Activated CD8-positive, alpha-beta T cell treated with anti-CD3 and anti-CD28 coated beads for 36 hours (primary cell): ENCODE data around the gene MIEN1. TPM values are rescaled to one million over a fixed set of nuclear protein-coding genes. Genes with fewer than 3 reads are reported as not detected.

ENCODE experiments used
- ATAC-seq: fragments of 200-7000 bp; cut with Tn5 transposase; one replicate; pipeline ENCODE4 v1.10.0; 2021; ENCODE audit warnings: mild to moderate bottlenecking, moderate library complexity
- CTCF ChIA-PET: fragments of 350-600 bp; sonication (Branson Sonifier 250); formaldehyde crosslinking; loops from one replicate; lab custom pipeline; 2021; ENCODE audit warnings: antibody characterized with exemption; lab: Charles Lee
- POLR2A ChIA-PET: fragments of 350-600 bp; sonication (Branson Sonifier 250); formaldehyde crosslinking; loops from one replicate; lab custom pipeline; 2021; ENCODE audit warnings: antibody characterized with exemption; lab: Charles Lee
- DNase-seq: peaks from one replicate; pipeline ENCODE4 v3.0.0-alpha.2; 2020
- H3K27ac Mint-ChIP-seq: one replicate; pipeline ENCODE4 v1.8.0; 2021; ENCODE audit warnings: mild to moderate bottlenecking, mixed read lengths
- H3K27me3 Mint-ChIP-seq: one replicate; pipeline ENCODE4 v1.8.0; 2021; ENCODE audit warnings: mixed read lengths
- H3K36me3 Mint-ChIP-seq: one replicate; pipeline ENCODE4 v1.8.0; 2021; ENCODE audit warnings: low read depth, mixed read lengths
- H3K4me1 Mint-ChIP-seq: one replicate; pipeline ENCODE4 v1.8.0; 2021; ENCODE audit warnings: low read depth, mixed read lengths
- H3K4me3 Mint-ChIP-seq: one replicate; pipeline ENCODE4 v1.8.0; 2021; ENCODE audit warnings: mild to moderate bottlenecking, moderate library complexity, mixed read lengths
- H3K9me3 Mint-ChIP-seq: one replicate; pipeline ENCODE4 v1.8.0; 2021; ENCODE audit warnings: mixed read lengths
- CTCF ChIP-seq: fragments of 200-600 bp; IDR thresholded peaks from one replicate; pipeline ENCODE4 v1.8.0; 2022; ENCODE audit warnings: antibody characterized with exemption, mild to moderate bottlenecking
- intact Hi-C: fragments of 100-400 bp; cut with micrococcal nuclease; formaldehyde crosslinking; loops from one replicate; pipeline ENCODE4 v1.10.0; 2022
- total RNA-seq, 2 experiments: library from RNA; stranded (reverse); gene quantifications; one replicate each; pipeline ENCODE4 v1.2.3, GENCODE V29; 2021

Gene MIEN1
- total RNA-seq, 2 experiments from 2014 or later, result 32.5 to 34.0 TPM

- peak; percentile 60 for DNase-seq
- Mint-ChIP-seq H3K27me3 (no peaks in the 10 kb centered on the region), H3K4me3 (peak overlapping the region; percentile 76), H3K27ac (peak overlapping the region; percentile 94), H3K9me3 (no peaks in the 10 kb centered on the region), H3K36me3 (peaks cover 2% of the 10 kb centered on the region), H3K4me1 (peaks cover 58% of the 10 kb centered on the region)
- TF ChIP-seq CTCF, result no peak
- ChIA-PET POLR2A (interaction anchor here (0.6 to 5.3 kb wide), 15 partner anchors 9 to 132 kb away, joined by 3 to 43 read pairs (median 4); partner anchors contain the start of gene MIEN1), CTCF (interaction anchor here (0.6 to 7.0 kb wide), 24 partner anchors 9 to 227 kb away, joined by 3 to 75 read pairs (median 4); partner anchors contain the start of genes IKZF3, MIEN1 and PSMD3)
- ATAC-seq, result peak; percentile 7
- intact Hi-C loops, result loop anchor here (5.0 kb wide), 1 partner anchor 131 kb away; no protein-coding TSS in a partner anchor
These were observed 23.3 kb upstream of the MIEN1 start for GRCh38 chr17:39753514-39754160.

GRCh38 chr17:39752241-39752881 is 22.0 kb upstream of the MIEN1 start:
- CTCF ChIA-PET, result interaction anchor here (0.9 to 7.0 kb wide), 13 partner anchors 8 to 228 kb away, joined by 3 to 75 read pairs (median 4); partner anchors contain the start of genes MIEN1 and PSMD3

GRCh38 chr17:39751637-39752036 is 21.3 kb upstream of the MIEN1 start:
- H3K27ac Mint-ChIP-seq, result no peak overlapping the region
- intact Hi-C loops, result loop anchor here (5.0 kb wide), 1 partner anchor 129 kb away; no protein-coding TSS in a partner anchor
- ChIA-PET CTCF (interaction anchor here (0.9 to 7.0 kb wide), 3 partner anchors 20 to 130 kb away, joined by 3 to 52 read pairs (median 4); partner anchors contain the start of gene MIEN1), POLR2A (interaction anchor here (0.6 to 5.3 kb wide), 3 partner anchors 18 to 26 kb away, joined by 3 to 43 read pairs (median 16); partner anchors contain the start of gene MIEN1)
- H3K27me3 Mint-ChIP-seq, result no peaks in the 10 kb centered on the region
- DNase-seq, result no peak
- no peak overlapping the region for H3K4me3 Mint-ChIP-seq
- no peak for TF ChIP-seq CTCF
- ATAC-seq, result no peak
- peaks cover 38% of the 10 kb centered on the region for H3K4me1 Mint-ChIP-seq
- H3K36me3 Mint-ChIP-seq, result no peaks in the 10 kb centered on the region
- no peaks in the 10 kb centered on the region for H3K9me3 Mint-ChIP-seq

More at GRCh38 chr17:39752241-39752881, 22.0 kb upstream of the MIEN1 start:
- intact Hi-C loops, result loop anchor here (5.0 kb wide), 1 partner anchor 130 kb away; no protein-coding TSS in a partner anchor
- POLR2A ChIA-PET, result interaction anchor here (0.5 to 5.3 kb wide), 7 partner anchors 18 to 135 kb away, joined by 3 to 43 read pairs (median 5); partner anchors contain the start of gene MIEN1
- H3K36me3 Mint-ChIP-seq, result no peaks in the 10 kb centered on the region
- peak overlapping the region; percentile 59 for H3K4me3 Mint-ChIP-seq
- TF ChIP-seq CTCF, result no peak
- DNase-seq, result no peak
- H3K4me1 Mint-ChIP-seq, result peaks cover 45% of the 10 kb centered on the region
- no peak for ATAC-seq
- no peaks in the 10 kb centered on the region for H3K27me3 Mint-ChIP-seq
- no peaks in the 10 kb centered on the region for H3K9me3 Mint-ChIP-seq
- H3K27ac Mint-ChIP-seq, result peak overlapping the region; percentile 70

- POLR2A ChIA-PET, result interaction anchor here (2.9 to 3.1 kb wide), 2 partner anchors 21 kb away, joined by 11 to 16 read pairs; partner anchors contain the start of gene MIEN1
- ATAC-seq, result no peak
- no peak overlapping the region for H3K4me3 Mint-ChIP-seq
- TF ChIP-seq CTCF, result no peak
- no peak overlapping the region for H3K27ac Mint-ChIP-seq
- H3K36me3 Mint-ChIP-seq, result no peaks in the 10 kb centered on the region
- H3K4me1 Mint-ChIP-seq, result peaks cover 33% of the 10 kb centered on the region
- CTCF ChIA-PET, result interaction anchor here (0.9 to 7.0 kb wide), 2 partner anchors 20 to 130 kb away, joined by 3 to 52 read pairs; partner anchors contain the start of gene MIEN1
- no peak for DNase-seq
- H3K9me3 Mint-ChIP-seq, result no peaks in the 10 kb centered on the region
- no peaks in the 10 kb centered on the region for H3K27me3 Mint-ChIP-seq
- intact Hi-C loops, result loop anchor here (5.0 kb wide), 1 partner anchor 129 kb away; no protein-coding TSS in a partner anchor
These were observed 20.7 kb upstream of the MIEN1 start for GRCh38 chr17:39751016-39751543.
